GM12878 (cell line): ENCODE data around the gene CELF2. TPM values are rescaled to one million over a fixed set of nuclear protein-coding genes. Genes with fewer than 3 reads are reported as not detected.
A peak's percentile ranks its signal among the peaks of the same experiment; 100 is the strongest.

Source experiments
- BCL3 ChIP-seq: IDR thresholded peaks from 2 replicates; pipeline ENCODE4 v1.6.1; 2011; ENCODE audit warnings: borderline replicate concordance, low read depth, mild to moderate bottlenecking, moderate library complexity, low read length; ENCODE audit not compliant: insufficient read depth, poor library complexity, severe bottlenecking
- CHD2 ChIP-seq: IDR thresholded peaks from 2 replicates; pipeline ENCODE4 v1.6.1; 2011; ENCODE audit warnings: low read depth, low read length, improper control_type of control experiment, borderline replicate concordance
- E4F1 ChIP-seq: fragments of 450-650 bp; IDR thresholded peaks from 2 replicates; pipeline ENCODE4 v1.6.1; 2018; ENCODE audit warnings: borderline replicate concordance, mild to moderate bottlenecking; ENCODE audit not compliant: partially characterized antibody
- ETV6 ChIP-seq, 2 experiments: fragments of 450-650 bp in 1 of 2; IDR thresholded peaks in 1 of 2; conservative IDR thresholded peaks in 1 of 2; 2 replicates each; pipeline ENCODE4 v1.6.1; 2014; ENCODE audit warnings: antibody characterized with exemption in 1 of 2, borderline replicate concordance in 1 of 2, low read depth in 1 of 2, mild to moderate bottlenecking in 1 of 2, moderate library complexity in 1 of 2
- FOXM1 ChIP-seq: IDR thresholded peaks from 2 replicates; pipeline ENCODE4 v1.6.1; 2012; ENCODE audit warnings: low read depth, mild to moderate bottlenecking, inconsistent platforms, low read length, moderate library complexity
- GABPA ChIP-seq: IDR thresholded peaks from 2 replicates; pipeline ENCODE4 v1.6.1; 2014; ENCODE audit warnings: antibody characterized with exemption, low read depth, mild to moderate bottlenecking, inconsistent platforms
- HCFC1 ChIP-seq: fragments of 150-350 bp; IDR thresholded peaks from 2 replicates; pipeline ENCODE4 v1.6.1; 2014; ENCODE audit warnings: low read length
- MYB ChIP-seq: fragments of 150-350 bp; IDR thresholded peaks from 2 replicates; pipeline ENCODE4 v1.6.1; 2014; ENCODE audit warnings: mild to moderate bottlenecking, low read depth, low read length, borderline replicate concordance
- NFYA ChIP-seq: IDR thresholded peaks from 2 replicates; pipeline ENCODE4 v1.6.1; 2011; ENCODE audit warnings: low read depth, mild to moderate bottlenecking, low read length, improper control_type of control experiment, borderline replicate concordance
- PAX8 ChIP-seq: fragments of 450-650 bp; IDR thresholded peaks from 2 replicates; pipeline ENCODE4 v1.6.1; 2017; ENCODE audit warnings: mild to moderate bottlenecking, moderate library complexity
- SREBF2 ChIP-seq: IDR thresholded peaks from 2 replicates; pipeline ENCODE4 v1.6.1; 2012; ENCODE audit warnings: mild to moderate bottlenecking, low read length
- TARDBP ChIP-seq: IDR thresholded peaks from 2 replicates; pipeline ENCODE4 v1.6.1; 2016; ENCODE audit warnings: borderline replicate concordance
- YBX1 ChIP-seq: fragments of 450-650 bp; IDR thresholded peaks from 2 replicates; pipeline ENCODE4 v1.6.1; 2016; ENCODE audit warnings: antibody characterized with exemption
- ZNF207 ChIP-seq: fragments of 450-650 bp; IDR thresholded peaks from 2 replicates; pipeline ENCODE4 v1.6.1; 2014; ENCODE audit warnings: antibody characterized with exemption, mild to moderate bottlenecking, borderline replicate concordance
- ZNF24 ChIP-seq: fragments of 450-650 bp; IDR thresholded peaks from 2 replicates; pipeline ENCODE4 v1.6.1; 2017; ENCODE audit warnings: antibody characterized with exemption, mild to moderate bottlenecking
- polyA plus RNA-seq, 11 experiments: library from polyadenylated mRNA; depleted of rRNA in 4 of 11; unstranded in 6 of 11; stranded (reverse) in 5 of 11; fragments of >200 nt; fragmentation: Nextera tagmentation in 4 of 11; fragmentation: Illumina TruSeq in 1 of 11; extraction: Ambion mirVana in 4 of 11; extraction: Trizol in 1 of 11; gene quantifications; 1 replicate in 1 of 11; 2 replicates in 10 of 11; pipeline versions ENCODE4 v1.2.1 to v1.2.3, GENCODE V29; 2011 to 2016; ENCODE audit warnings: inconsistent platforms in 2 of 11, missing spikeins in 2 of 11, low read depth in 1 of 11
- total RNA-seq, 4 experiments: library from RNA; depleted of rRNA in 3 of 4; stranded (reverse); fragments of >200 nt in 3 of 4; fragmentation: Illumina TruSeq in 1 of 4; extraction: Trizol in 1 of 4; gene quantifications; 2 replicates each; pipeline versions ENCODE4 v1.2.1 to v1.2.3, GENCODE V29; 2013 to 2021
- TF ChIP-seq, protein P1 (sequence below): fragments of 150-350 bp; IDR thresholded peaks from 2 replicates; pipeline ENCODE4 v1.6.1; 2014; ENCODE audit warnings: mild to moderate bottlenecking, low read depth, low read length
- TF ChIP-seq, protein P2 (sequence below): fragments of 450-650 bp; IDR thresholded peaks from 2 replicates; pipeline ENCODE4 v1.6.1; 2014; ENCODE audit warnings: mild to moderate bottlenecking
- TF ChIP-seq, protein P3 (sequence below): fragments of 450-650 bp; IDR thresholded peaks from 2 replicates; pipeline ENCODE4 v1.6.1; 2017; ENCODE audit warnings: mild to moderate bottlenecking, moderate library complexity
- TF ChIP-seq, protein P4 (sequence below): fragments of 450-650 bp; IDR thresholded peaks from 2 replicates; pipeline ENCODE4 v1.6.1; 2016; ENCODE audit warnings: mild to moderate bottlenecking

Gene CELF2
- total and polyA plus RNA-seq, 10 of the 15 experiments (the other 5 are each of a cell fraction or from before 2014, with no cell fraction given) = 20.8 to 129 (median 86.3) TPM

DNA sequence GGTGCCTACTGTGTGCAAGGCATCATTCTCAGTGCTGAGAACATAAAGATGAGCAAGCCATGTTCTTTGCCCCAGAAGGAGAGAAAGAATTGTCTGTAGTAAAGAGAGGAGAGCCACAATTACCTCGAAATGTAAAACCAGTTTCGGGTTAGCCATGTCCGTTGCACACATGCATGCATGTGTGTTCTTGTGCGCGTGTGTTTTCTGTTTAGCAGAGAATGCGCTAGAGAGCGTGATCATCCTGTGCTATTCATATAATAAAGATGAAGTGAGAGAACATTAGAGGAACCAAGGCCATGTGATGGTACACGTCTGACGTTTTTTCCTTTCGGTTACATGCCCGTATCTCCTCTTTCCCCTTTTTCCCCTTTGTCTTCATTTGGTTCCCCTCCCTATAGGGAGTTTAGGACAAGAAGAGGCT lies 158.2 kb downstream of the CELF2 start (continued):
- TF ChIP-seq CHD2 (peak; percentile 81; the same call in 1 of the 2 replicates), E4F1 (no peak), BCL3 (no peak), PAX8 (no peak), FOXM1 (no peak), MYB (peak; percentile 85), GABPA (no peak), TARDBP (no peak), SREBF2 (no peak), HCFC1 (no peak), ZNF207 (no peak), ETV6 (conservative IDR thresholded peaks at IDR 0.05 in 1 of 2, IDR thresholded peaks at IDR 0.05 in 1 of 2; ENCODE audit: borderline replicate concordance in 1 of 2, low read depth in 1 of 2) (peak in 1 of 2 experiments; percentile 69; a peak in 2 of 4 replicates), YBX1 (no peak), ZNF24 (0 out of 2 replicates have a peak, but pooled peaks have one; percentile 34), NFYA (no peak)
- TF ChIP-seq, protein P1, sequence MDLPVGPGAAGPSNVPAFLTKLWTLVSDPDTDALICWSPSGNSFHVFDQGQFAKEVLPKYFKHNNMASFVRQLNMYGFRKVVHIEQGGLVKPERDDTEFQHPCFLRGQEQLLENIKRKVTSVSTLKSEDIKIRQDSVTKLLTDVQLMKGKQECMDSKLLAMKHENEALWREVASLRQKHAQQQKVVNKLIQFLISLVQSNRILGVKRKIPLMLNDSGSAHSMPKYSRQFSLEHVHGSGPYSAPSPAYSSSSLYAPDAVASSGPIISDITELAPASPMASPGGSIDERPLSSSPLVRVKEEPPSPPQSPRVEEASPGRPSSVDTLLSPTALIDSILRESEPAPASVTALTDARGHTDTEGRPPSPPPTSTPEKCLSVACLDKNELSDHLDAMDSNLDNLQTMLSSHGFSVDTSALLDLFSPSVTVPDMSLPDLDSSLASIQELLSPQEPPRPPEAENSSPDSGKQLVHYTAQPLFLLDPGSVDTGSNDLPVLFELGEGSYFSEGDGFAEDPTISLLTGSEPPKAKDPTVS = no peak
- TF ChIP-seq, protein P2, sequence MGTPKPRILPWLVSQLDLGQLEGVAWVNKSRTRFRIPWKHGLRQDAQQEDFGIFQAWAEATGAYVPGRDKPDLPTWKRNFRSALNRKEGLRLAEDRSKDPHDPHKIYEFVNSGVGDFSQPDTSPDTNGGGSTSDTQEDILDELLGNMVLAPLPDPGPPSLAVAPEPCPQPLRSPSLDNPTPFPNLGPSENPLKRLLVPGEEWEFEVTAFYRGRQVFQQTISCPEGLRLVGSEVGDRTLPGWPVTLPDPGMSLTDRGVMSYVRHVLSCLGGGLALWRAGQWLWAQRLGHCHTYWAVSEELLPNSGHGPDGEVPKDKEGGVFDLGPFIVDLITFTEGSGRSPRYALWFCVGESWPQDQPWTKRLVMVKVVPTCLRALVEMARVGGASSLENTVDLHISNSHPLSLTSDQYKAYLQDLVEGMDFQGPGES = no peak
- TF ChIP-seq, protein P3, sequence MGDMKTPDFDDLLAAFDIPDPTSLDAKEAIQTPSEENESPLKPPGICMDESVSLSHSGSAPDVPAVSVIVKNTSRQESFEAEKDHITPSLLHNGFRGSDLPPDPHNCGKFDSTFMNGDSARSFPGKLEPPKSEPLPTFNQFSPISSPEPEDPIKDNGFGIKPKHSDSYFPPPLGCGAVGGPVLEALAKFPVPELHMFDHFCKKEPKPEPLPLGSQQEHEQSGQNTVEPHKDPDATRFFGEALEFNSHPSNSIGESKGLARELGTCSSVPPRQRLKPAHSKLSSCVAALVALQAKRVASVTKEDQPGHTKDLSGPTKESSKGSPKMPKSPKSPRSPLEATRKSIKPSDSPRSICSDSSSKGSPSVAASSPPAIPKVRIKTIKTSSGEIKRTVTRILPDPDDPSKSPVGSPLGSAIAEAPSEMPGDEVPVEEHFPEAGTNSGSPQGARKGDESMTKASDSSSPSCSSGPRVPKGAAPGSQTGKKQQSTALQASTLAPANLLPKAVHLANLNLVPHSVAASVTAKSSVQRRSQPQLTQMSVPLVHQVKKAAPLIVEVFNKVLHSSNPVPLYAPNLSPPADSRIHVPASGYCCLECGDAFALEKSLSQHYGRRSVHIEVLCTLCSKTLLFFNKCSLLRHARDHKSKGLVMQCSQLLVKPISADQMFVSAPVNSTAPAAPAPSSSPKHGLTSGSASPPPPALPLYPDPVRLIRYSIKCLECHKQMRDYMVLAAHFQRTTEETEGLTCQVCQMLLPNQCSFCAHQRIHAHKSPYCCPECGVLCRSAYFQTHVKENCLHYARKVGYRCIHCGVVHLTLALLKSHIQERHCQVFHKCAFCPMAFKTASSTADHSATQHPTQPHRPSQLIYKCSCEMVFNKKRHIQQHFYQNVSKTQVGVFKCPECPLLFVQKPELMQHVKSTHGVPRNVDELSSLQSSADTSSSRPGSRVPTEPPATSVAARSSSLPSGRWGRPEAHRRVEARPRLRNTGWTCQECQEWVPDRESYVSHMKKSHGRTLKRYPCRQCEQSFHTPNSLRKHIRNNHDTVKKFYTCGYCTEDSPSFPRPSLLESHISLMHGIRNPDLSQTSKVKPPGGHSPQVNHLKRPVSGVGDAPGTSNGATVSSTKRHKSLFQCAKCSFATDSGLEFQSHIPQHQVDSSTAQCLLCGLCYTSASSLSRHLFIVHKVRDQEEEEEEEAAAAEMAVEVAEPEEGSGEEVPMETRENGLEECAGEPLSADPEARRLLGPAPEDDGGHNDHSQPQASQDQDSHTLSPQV = peak; percentile 73; the same call in 1 of the 2 replicates
- TF ChIP-seq, protein P4, sequence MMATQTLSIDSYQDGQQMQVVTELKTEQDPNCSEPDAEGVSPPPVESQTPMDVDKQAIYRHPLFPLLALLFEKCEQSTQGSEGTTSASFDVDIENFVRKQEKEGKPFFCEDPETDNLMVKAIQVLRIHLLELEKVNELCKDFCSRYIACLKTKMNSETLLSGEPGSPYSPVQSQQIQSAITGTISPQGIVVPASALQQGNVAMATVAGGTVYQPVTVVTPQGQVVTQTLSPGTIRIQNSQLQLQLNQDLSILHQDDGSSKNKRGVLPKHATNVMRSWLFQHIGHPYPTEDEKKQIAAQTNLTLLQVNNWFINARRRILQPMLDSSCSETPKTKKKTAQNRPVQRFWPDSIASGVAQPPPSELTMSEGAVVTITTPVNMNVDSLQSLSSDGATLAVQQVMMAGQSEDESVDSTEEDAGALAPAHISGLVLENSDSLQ = no peak; the same call in 1 of the 2 replicates
